GM19239 (cell line): ENCODE data around the gene SMG7.
"Not testable (repeated sequence)": the region's sequence is repeated elsewhere in the genome, so short reads cannot be mapped to it uniquely, and the experiment has no call there.

Experiments
- DNase-seq: peaks from one replicate; pipeline ENCODE4 v3.0.0; 2011; ENCODE audit warnings: low spot score; ENCODE audit not compliant: insufficient read length
- FAIRE-seq: peaks from 2 replicates; lab custom pipeline; 2011; peaks lifted over from hg19 to GRCh38; lab: Jason Lieb, UNC

Gene SMG7

DNA sequence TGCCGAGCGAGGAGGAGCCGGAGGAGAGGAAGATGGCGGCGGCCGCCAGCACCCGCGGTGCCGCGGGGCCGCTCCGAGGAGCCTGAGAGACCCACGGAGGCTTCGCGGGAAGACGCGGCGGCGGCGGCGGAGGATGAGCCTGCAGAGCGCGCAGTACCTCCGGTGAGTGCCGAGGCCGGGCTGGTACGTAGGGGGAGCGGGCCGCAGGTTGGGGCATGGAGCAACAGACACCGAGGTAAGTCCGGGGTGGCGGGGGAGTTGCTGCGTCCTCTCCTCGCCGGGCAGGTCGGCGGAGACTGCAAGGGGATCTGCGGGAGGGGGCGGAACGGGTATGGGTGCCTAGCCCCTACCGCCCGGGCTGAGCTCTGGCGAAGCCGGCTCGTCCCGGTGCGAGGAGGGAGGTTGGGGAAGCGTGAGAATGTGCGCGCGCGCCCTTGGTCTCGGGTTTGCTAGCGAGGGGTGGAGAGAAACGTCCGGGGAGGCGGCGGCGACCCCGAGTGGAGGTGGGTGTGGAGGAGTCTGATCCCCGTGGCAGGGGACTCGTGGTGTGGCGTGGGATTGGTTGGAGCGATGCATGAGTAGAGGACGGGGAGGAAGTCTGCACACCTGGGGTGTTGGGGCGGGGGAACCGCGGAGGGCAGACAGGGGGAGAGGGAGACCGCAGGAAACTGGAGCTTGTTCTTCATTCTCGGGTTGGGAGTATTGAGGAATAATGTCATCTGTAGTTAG is at the start of gene SMG7:
Gene SMG7, plus strand, starts transcription at position 12 of the 729 bp plus-strand sequence. Its CDS starts 122 bp downstream, at position 134.
- FAIRE-seq, result peak; percentile 31
- no peak for DNase-seq

DNA sequence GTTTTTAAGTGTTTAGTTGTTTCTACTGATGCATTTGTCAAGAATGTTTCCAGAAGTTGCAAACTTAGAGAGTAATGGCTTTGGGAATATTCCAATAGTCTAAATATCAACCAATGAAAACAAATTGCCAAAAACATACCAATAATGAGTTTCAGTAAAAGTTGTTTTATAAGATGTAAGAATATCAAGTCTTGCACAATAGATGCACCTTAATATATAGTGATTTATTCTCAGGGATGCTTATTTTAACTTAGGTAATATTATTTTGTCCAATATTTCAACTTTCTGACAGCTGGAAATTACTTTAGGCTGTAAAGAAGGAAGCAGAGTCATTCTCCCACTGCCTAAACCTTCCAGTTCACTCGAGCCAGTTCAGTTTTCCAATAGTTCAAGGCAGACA is 48.8 kb upstream of the SMG7 start:
- no peak for FAIRE-seq
- no peak for DNase-seq

GRCh38 chr1:183424691-183425090 is 47.6 kb upstream of the SMG7 start:
- DNase-seq, result no peak
- FAIRE-seq, result no peak

DNA sequence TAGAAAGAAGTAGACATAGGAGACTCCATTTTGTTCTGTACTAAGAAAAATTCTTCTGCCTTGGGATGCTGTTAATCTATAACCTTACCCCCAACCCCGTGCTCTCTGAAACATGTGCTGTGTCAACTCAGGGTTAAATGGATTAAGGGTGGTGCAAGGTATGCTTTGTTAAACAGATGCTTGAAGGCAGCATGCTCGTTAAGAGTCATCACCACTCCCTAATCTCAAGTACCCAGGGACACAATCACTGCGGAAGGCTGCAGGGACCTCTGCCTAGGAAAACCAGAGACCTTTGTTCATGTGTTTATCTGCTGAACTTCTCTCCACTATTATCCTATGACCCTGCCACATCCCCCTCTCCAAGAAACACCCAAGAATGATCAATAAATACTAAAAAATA is 44.7 kb upstream of the SMG7 start:
- not testable (repeated sequence) for FAIRE-seq, DNase-seq

- DNase-seq, result no peak
- no peak for FAIRE-seq
Measured at GRCh38 chr1:183431840-183432547, 40.3 kb upstream of the SMG7 start.

GRCh38 chr1:183432548-183432875 is 39.8 kb upstream of the SMG7 start:
- no peak for FAIRE-seq

GRCh38 chr1:183433703-183434102 is 38.6 kb upstream of the SMG7 start:
- FAIRE-seq (no peak), DNase-seq (no peak)

More at GRCh38 chr1:183432548-183432875, 39.8 kb upstream of the SMG7 start:
- no peak for DNase-seq

DNA sequence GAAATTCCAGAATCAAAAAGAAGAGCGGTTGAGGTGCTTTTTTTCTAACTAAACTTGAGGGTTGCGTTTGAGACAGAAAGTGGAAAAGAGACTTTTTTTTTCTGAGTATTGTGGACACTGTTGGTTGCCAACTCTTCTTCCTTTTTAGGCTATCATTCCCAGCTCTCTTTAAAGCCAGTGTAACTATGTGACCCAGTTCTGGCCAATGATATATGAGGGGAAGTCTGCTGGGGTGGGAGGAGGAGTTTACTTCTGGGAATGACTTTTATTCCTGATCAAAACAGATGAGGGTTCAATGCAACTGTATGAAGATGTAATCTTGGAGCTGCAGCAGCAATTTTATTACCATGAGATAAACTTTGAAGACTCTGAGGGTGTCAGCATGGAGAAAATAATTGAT is 36.8 kb upstream of the SMG7 start:
- DNase-seq (no peak), FAIRE-seq (no peak)

DNA sequence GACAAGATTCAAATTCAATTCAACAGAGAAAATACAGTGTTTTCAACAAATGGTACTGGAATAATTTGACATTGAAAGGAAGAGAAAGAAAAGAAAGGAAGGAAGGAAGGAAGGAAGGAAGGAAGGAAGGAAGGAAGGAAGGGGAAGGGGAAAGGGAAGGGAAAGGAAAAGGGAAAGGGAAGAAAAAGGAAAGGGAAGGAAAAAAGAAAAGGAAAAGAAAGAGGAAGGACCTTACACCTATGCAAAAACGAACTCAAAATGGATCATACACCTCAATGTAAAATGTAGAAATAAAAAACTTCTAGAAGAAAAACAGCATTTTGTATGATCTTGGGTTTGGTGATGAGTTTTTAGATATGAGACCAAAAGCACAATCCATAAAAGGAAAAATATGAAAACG is 34.2 kb upstream of the SMG7 start:
- no peak for DNase-seq
- no peak for FAIRE-seq

GRCh38 chr1:183443011-183443410 is 29.3 kb upstream of the SMG7 start:
- DNase-seq, result no peak
- no peak for FAIRE-seq

- no peak for DNase-seq
- FAIRE-seq, result no peak
Measured at GRCh38 chr1:183443466-183443865, 28.8 kb upstream of the SMG7 start.

DNA sequence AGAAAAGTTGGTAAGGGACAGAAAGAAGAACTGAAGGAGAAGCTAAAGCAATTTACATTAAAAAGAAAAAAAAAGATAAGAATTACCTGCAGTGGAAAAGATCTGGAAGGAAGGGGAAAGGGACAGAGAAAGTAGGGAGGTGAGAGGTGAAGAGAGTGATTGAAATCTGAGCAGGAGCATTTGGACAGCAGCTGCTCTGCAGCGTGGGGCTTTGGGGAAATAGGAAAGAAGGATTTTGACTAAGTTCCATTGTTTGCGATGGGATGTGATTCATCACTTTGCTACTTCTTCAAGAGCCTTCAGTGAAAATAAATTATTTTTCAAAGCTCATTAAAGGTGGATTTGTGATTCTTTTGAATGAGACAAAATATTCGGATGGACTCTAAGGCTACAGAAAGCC is 28.1 kb upstream of the SMG7 start:
- FAIRE-seq, result no peak
- DNase-seq, result no peak

GRCh38 chr1:183449223-183449770 is 23.0 kb upstream of the SMG7 start:
- no peak for FAIRE-seq
- DNase-seq, result no peak

DNA sequence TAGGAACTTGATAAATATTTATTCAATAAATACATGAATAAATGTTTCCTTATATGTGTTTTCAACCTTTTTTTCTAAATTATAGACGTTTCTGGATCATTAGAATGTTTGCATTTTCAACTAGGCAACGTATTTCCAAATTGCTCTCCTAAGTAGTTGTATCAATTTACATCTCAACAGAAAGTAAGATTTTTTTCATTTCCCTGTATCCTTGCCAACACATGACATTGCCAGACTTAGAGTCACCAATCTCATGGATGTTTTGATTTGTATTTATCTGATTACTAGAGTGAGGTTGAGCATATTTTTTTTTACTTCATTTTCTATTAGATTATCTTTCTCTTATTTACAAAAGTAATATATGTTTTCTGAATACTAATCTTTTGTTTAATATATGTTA is 22.2 kb upstream of the SMG7 start:
- no peak for DNase-seq
- no peak for FAIRE-seq

DNA sequence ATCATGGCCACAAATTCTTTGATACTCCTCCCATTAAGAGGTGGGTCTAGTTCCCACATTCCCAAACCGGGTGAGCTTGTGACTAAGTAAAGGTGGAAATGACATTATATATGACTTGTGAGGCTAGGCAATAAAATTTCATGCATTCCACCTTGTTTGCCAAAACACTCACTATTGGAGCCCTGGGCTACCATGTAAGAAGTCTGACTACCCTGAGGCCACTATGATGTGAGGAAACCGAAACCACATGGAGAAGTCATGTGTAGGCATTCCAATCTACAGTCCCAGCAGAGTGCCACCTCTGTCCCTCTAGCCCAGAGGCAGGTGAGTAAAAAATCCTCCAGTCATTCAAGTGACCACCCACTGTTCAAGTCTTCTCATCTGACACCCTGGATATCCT is 17.9 kb upstream of the SMG7 start:
- no peak for DNase-seq
- FAIRE-seq, result no peak

DNA sequence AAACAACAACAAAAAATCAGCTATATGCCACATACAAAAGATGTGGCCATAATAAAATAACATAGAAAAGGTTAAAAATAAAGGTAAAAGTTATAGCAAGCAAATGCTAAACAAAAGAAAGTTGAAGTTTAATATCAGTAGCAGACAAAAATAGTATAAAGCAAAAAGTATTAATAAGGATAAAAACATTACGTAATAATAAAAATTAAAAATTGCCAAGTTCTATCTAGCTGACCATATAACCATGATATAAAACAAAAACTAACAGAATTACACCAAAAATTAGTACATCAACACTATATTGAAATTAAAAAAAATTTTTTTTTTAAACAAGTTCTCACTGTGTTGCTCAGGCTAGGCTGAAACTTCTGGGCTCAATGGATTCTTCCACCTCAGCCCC is 15.5 kb upstream of the SMG7 start:
- DNase-seq, result no peak
- no peak for FAIRE-seq

GRCh38 chr1:183457449-183457848 is 14.8 kb upstream of the SMG7 start:
- no peak for DNase-seq
- no peak for FAIRE-seq

DNA sequence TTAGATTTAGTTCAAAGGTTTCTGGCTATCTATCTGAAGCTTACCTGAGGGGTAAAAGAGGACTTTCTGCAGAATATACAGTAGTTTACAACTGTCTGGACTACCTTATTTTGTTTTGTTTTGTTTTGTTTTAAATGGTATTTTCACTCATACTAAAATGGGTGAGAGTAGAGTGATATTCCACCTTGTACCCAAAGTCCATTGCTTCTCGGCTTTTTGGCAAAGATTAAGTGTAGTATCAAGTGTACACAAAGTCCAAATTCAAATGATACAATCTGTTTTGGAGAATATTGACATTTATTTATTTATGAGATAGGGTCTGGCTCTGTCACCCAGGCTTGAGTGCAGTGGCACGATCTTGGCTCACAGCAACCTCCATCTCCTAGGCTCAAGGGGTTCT is 11.7 kb upstream of the SMG7 start:
- no peak for DNase-seq

DNA sequence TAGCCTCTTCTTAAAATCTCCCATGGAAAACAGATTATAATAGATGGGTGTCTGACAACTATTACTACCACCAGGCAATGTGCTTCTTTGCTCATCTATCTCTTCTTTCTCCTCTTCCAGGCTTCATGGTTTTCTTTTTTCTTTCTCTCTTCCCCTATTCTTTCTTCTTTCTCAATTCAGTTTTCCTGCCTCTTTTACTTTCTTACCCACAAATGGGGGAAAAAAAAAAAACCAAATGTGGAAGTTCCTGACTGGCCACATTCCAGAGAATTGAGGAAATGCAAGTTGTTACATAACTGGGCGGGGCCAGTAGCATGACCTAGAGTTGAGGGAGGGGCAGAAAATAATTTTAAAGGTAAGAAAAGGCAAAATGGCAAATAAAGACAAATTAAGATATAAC is 10.9 kb upstream of the SMG7 start:
- DNase-seq (no peak), FAIRE-seq (no peak)

More for the DNA sequence above, 11.7 kb upstream of the SMG7 start:
- no peak for FAIRE-seq

DNA sequence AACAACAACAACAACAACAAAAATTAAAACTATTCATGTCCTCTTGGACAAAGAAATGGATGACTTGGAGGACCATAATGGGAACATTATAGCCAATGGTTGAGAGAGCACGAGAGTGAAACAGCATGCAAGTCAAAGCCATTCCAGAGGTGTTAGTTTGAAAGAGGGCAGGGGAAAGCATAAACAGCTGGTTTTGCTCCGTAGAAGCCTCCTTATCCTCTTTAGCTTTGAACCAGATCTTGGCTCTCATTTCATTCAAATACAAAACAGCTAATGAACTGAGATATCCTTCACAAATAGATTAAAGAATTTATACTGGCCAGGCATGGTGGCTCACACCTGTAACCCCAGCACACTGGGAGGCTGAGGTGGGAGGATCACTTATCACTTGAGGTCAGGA is 8.7 kb upstream of the SMG7 start:
- FAIRE-seq, result no peak
- no peak for DNase-seq

DNA sequence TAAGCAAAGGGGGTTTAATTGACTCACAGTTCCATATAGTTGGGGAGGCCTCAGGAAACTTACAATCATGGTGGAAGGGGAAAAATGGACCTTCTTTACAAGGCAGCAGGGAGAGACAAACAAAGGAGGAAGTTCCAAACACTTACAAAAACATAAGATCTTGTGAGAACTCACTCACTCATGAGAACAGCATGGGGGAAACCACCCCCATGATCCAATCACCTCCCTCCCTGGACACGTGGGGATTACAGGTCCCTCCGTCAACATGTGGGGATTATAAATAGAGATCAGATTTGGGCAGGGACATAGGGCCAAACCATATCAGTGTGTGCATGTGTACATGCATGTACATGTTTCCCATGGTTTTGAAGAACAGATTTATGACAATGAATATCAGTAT is 5.5 kb upstream of the SMG7 start:
- FAIRE-seq, result no peak
- no peak for DNase-seq

DNA sequence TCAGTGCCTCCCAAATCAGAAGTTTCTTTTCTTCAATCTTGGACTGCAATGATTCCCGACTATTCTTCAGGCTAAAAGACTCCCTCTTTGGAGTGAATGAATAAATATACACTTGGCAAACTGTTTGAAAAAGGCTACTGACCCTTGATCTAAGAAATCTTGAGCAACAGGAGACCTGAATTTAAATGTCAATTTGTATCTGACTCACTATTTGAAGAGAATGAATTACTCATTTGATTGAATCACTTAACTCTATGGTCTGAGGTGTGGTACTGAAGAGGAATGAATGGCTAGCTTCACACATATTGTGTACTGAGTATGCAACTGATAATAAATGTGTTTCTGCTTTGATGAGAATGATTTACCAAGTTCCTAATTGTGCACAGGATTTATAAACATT is 4.6 kb upstream of the SMG7 start:
- FAIRE-seq, result no peak

More for the DNA sequence above, 4.6 kb upstream of the SMG7 start:
- DNase-seq, result no peak
